KMS-11 (cell line): ENCODE measurements around the gene SLC1A2.

Experiments
- H2AFZ ChIP-seq: fragments of 200-600 bp; sonication (generic); 2 replicates; pipeline ENCODE4 v1.6.1; 2016; ENCODE audit warnings: antibody characterized with exemption, mixed run types, low read depth
- H3K27ac ChIP-seq: fragments of 200-600 bp; sonication (generic); 2 replicates; pipeline ENCODE4 v1.6.1; 2016; ENCODE audit warnings: mild to moderate bottlenecking, mixed run types
- H3K27me3 ChIP-seq: fragments of 200-600 bp; sonication (generic); 2 replicates; pipeline ENCODE4 v1.6.1; 2017; ENCODE audit warnings: mild to moderate bottlenecking, low read depth, mixed run types, moderate library complexity; ENCODE audit not compliant: insufficient read depth
- H3K36me3 ChIP-seq: fragments of 200-600 bp; sonication (generic); 2 replicates; pipeline ENCODE4 v1.6.1; 2017; ENCODE audit warnings: mild to moderate bottlenecking, mixed run types; ENCODE audit not compliant: insufficient read depth
- H3K4me1 ChIP-seq: fragments of 200-600 bp; sonication (generic); 2 replicates; pipeline ENCODE4 v1.6.1; 2016; ENCODE audit warnings: mild to moderate bottlenecking, low read depth, mixed run types; ENCODE audit not compliant: poor library complexity, severe bottlenecking
- H3K4me2 ChIP-seq: fragments of 200-600 bp; sonication (generic); 2 replicates; pipeline ENCODE4 v1.7.0; 2016; ENCODE audit warnings: mild to moderate bottlenecking, mixed run types
- H3K4me3 ChIP-seq: fragments of 200-600 bp; sonication (generic); IDR thresholded peaks from 2 replicates; pipeline ENCODE4 v1.6.1; 2017; ENCODE audit warnings: low read depth, low read length, mixed read lengths; ENCODE audit not compliant: insufficient read depth
- H3K79me2 ChIP-seq: fragments of 200-600 bp; sonication (generic); 2 replicates; pipeline ENCODE4 v1.6.1; 2016; ENCODE audit warnings: low read depth, mixed run types; ENCODE audit not compliant: insufficient read depth
- H3K9ac ChIP-seq: fragments of 200-600 bp; sonication (generic); 2 replicates; pipeline ENCODE4 v1.6.1; 2016; ENCODE audit warnings: mild to moderate bottlenecking, mixed run types
- H4K20me1 ChIP-seq: fragments of 200-600 bp; sonication (generic); 2 replicates; pipeline ENCODE4 v1.6.1; 2016; ENCODE audit warnings: mild to moderate bottlenecking, mixed run types; ENCODE audit not compliant: insufficient read depth
- TF ChIP-seq, protein P1 (sequence below): fragments of 200-600 bp; sonication (generic); conservative IDR thresholded peaks from 2 replicates; pipeline ENCODE4 v1.6.1; 2017; ENCODE audit warnings: low read depth, mild to moderate bottlenecking, antibody characterized with exemption, low read length, moderate library complexity, mixed read lengths

Gene SLC1A2

GRCh38 chr11:35218956-35219355 lies 200.4 kb downstream of the SLC1A2 start:
- H3K9ac ChIP-seq = no peak overlapping the region
- H3K4me1 ChIP-seq = no peaks in the 10 kb centered on the region
- TF ChIP-seq, protein P1, sequence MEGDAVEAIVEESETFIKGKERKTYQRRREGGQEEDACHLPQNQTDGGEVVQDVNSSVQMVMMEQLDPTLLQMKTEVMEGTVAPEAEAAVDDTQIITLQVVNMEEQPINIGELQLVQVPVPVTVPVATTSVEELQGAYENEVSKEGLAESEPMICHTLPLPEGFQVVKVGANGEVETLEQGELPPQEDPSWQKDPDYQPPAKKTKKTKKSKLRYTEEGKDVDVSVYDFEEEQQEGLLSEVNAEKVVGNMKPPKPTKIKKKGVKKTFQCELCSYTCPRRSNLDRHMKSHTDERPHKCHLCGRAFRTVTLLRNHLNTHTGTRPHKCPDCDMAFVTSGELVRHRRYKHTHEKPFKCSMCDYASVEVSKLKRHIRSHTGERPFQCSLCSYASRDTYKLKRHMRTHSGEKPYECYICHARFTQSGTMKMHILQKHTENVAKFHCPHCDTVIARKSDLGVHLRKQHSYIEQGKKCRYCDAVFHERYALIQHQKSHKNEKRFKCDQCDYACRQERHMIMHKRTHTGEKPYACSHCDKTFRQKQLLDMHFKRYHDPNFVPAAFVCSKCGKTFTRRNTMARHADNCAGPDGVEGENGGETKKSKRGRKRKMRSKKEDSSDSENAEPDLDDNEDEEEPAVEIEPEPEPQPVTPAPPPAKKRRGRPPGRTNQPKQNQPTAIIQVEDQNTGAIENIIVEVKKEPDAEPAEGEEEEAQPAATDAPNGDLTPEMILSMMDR = no peak
- no peak overlapping the region for H3K4me3 ChIP-seq
- H3K27ac ChIP-seq = no peak overlapping the region
- H4K20me1 ChIP-seq = no peaks in the 10 kb centered on the region
- no peaks in the 10 kb centered on the region for H3K79me2 ChIP-seq
- H3K36me3 ChIP-seq = no peaks in the 10 kb centered on the region
- H3K27me3 ChIP-seq = no peaks in the 10 kb centered on the region
- no peak overlapping the region for H3K4me2 ChIP-seq
- no peak overlapping the region for H2AFZ ChIP-seq

DNA sequence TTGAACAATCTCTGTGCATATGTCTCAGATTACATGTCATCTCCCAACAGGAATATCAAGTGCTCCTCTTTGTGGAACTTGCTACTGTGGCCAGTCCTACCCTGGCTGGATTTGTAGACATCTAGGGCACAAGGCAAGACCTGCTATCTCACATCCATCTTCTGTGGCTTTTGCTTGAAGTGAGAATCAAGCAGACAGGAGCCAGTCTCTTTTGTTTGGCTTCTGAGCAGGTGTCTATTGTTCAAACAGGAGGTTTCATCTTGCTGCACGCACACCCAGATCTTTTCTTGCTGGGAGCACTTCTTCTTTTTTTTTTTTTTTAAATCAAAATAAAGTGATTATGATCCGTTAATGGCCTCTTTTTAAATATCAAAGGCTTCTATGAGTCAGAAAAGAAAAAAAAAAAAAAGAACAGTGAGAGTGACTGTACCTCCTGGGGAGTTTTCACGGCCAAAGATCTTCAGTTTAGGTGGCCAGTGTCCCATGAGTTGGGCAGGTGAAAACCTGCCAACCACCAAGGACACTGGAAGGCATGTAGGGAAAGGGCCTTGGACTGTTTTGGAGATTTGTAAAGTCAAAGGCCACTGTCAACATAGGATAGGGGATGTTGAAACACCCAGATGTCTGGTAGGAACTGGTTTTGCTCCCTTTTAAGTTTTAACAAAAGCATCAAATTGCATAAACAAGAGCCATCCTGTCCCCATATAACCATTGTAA lies 202.2 kb downstream of the SLC1A2 start:
- H3K79me2 ChIP-seq = no peaks in the 10 kb centered on the region
- H4K20me1 ChIP-seq = no peaks in the 10 kb centered on the region
- H3K27ac ChIP-seq = no peak overlapping the region
- H3K4me1 ChIP-seq = no peaks in the 10 kb centered on the region
- H3K36me3 ChIP-seq = no peaks in the 10 kb centered on the region
- H3K9ac ChIP-seq = no peak overlapping the region
- H3K27me3 ChIP-seq = no peaks in the 10 kb centered on the region
- no peak overlapping the region for H3K4me3 ChIP-seq
- no peak overlapping the region for H3K4me2 ChIP-seq
- H2AFZ ChIP-seq = no peak overlapping the region
- TF ChIP-seq, protein P1 = no peak

- no peak overlapping the region for H3K4me3 ChIP-seq
- no peak overlapping the region for H3K4me2 ChIP-seq
- no peaks in the 10 kb centered on the region for H4K20me1 ChIP-seq
- H3K27ac ChIP-seq = no peak overlapping the region
- H2AFZ ChIP-seq = no peak overlapping the region
- no peaks in the 10 kb centered on the region for H3K4me1 ChIP-seq
- TF ChIP-seq, protein P1 = no peak
- H3K27me3 ChIP-seq = no peaks in the 10 kb centered on the region
- no peaks in the 10 kb centered on the region for H3K36me3 ChIP-seq
- no peak overlapping the region for H3K9ac ChIP-seq
- H3K79me2 ChIP-seq = no peaks in the 10 kb centered on the region
These were observed 203.4 kb downstream of the SLC1A2 start for GRCh38 chr11:35215945-35216344.

- no peaks in the 10 kb centered on the region for H3K27me3 ChIP-seq
- no peaks in the 10 kb centered on the region for H3K36me3 ChIP-seq
- H3K4me2 ChIP-seq = no peak overlapping the region
- no peaks in the 10 kb centered on the region for H4K20me1 ChIP-seq
- no peak overlapping the region for H3K27ac ChIP-seq
- H3K79me2 ChIP-seq = no peaks in the 10 kb centered on the region
- no peaks in the 10 kb centered on the region for H3K4me1 ChIP-seq
- TF ChIP-seq, protein P1 = no peak
- H3K4me3 ChIP-seq = no peak overlapping the region
- no peak overlapping the region for H3K9ac ChIP-seq
- H2AFZ ChIP-seq = no peak overlapping the region
These were observed 204.6 kb downstream of the SLC1A2 start for GRCh38 chr11:35214792-35215193.
